Stimulated activated naive CD8-positive, alpha-beta T cell treated with anti-CD3 and anti-CD28 coated beads, Interleukin-15, Interleukin-2, amounts not matched to agents 100 ng/mL and 50 ng/mL, for 24 hours (primary cell): Measurements from ENCODE around the gene GPR87.
A peak's percentile ranks its signal among the peaks of the same experiment; 100 is the strongest.

Source experiments
- H3K27ac Mint-ChIP-seq: one replicate; pipeline ENCODE4 v1.8.0; 2021; ENCODE audit warnings: mild to moderate bottlenecking, mixed read lengths
- H3K27me3 Mint-ChIP-seq: one replicate; pipeline ENCODE4 v1.8.0; 2021; ENCODE audit warnings: mixed read lengths
- H3K36me3 Mint-ChIP-seq: one replicate; pipeline ENCODE4 v1.8.0; 2021; ENCODE audit warnings: low read depth, mixed read lengths
- H3K4me1 Mint-ChIP-seq: one replicate; pipeline ENCODE4 v1.8.0; 2021; ENCODE audit warnings: low read depth, mixed read lengths
- H3K4me3 Mint-ChIP-seq: one replicate; pipeline ENCODE4 v1.8.0; 2021; ENCODE audit warnings: mild to moderate bottlenecking, mixed read lengths
- H3K9me3 Mint-ChIP-seq: one replicate; pipeline ENCODE4 v1.8.0; 2021; ENCODE audit warnings: mixed read lengths

The GPR87 gene

GRCh38 chr3:151282921-151283320 is 33.7 kb downstream of the GPR87 start:
- H3K9me3 Mint-ChIP-seq: no peaks in the 10 kb centered on the region
- H3K4me3 Mint-ChIP-seq: no peak overlapping the region
- H3K36me3 Mint-ChIP-seq: no peaks in the 10 kb centered on the region
- H3K4me1 Mint-ChIP-seq: peaks cover 39% of the 10 kb centered on the region
- H3K27me3 Mint-ChIP-seq: no peaks in the 10 kb centered on the region
- no peak overlapping the region for H3K27ac Mint-ChIP-seq

DNA sequence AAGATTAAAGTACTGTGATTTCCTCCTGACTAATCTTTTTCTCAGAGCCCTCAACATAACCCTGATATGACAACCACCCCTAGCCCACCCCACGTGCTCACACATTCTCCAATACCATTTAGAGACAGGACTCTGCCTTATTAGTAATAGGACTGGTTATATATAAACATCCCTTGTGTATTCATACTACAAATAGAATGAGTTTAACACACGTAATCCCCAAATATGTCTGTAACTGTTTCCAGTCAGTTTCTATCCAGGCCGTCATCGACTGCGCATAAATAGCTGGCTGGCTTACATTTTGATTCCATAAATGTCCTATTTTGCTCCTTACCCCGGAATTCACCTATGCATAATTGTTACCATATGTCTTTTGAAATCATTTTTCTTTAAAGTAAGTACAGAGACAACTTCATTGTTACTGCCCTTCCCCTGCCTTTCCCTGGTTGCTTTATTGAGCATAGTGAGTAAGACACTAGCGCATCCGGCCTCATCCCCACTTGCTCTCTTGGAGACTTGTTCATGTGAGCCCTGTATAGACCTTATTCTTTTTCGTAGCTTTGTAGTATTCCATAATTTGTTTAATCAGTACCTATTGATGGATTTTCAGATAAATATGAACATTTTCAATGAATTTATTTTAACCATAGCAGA is 34.8 kb downstream of the GPR87 start:
- H3K9me3 Mint-ChIP-seq: no peaks in the 10 kb centered on the region
- H3K36me3 Mint-ChIP-seq: no peaks in the 10 kb centered on the region
- H3K27me3 Mint-ChIP-seq: no peaks in the 10 kb centered on the region
- H3K4me3 Mint-ChIP-seq: no peak overlapping the region
- H3K27ac Mint-ChIP-seq: peak overlapping the region; percentile 43
- H3K4me1 Mint-ChIP-seq: peaks cover 45% of the 10 kb centered on the region

DNA sequence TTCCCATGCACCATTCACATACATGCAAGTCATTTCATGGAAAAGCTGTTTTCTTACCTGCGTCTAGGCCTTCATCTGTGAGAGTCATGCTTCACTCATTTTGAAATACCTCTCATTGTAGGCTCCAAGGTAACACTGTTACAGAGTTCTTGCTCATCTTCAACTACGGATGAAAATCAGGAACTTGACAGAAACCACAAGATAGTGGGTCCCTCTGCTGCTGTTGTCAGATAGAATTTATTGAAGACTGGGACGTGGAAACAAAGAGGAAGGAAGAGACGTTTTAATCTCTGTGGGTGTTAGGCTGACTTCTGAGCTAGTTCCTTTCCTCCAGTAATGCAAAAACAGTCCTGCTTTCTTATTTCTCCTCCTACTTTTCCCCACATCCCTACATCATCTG is 38.4 kb downstream of the GPR87 start, which contains the start of gene P2RY14:
Gene P2RY14, minus strand, starts transcription at position 313 of the 400 bp plus-strand sequence. CDS start 64,226 bp downstream, outside the sequence.
- Mint-ChIP-seq H3K27ac (peak within 1 kb of the TSS; percentile 69), H3K4me3 (peak within 1 kb of the TSS; percentile 31), H3K27me3 (no peaks in the 10 kb centered on the region), H3K36me3 (no peaks in the 10 kb centered on the region), H3K9me3 (no peaks in the 10 kb centered on the region), H3K4me1 (peaks cover 55% of the 10 kb centered on the region)

DNA sequence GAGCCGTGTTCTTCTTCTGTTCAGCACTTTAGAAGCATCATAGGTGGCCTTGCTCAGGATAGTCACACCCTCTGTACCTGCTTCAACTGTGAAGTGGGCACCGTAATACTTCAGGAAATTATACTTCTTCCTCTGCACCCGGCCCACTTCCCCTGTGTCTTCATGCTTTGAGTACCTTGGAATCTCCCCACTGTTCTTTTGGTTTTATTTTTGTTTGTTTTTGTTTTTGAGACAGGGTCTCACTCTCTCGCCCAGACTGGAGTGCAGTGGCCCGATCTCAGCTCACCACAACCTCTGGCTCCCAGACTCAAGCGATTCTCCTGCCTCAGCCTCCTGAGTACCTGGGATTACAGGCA is 40.0 kb downstream of the GPR87 start:
- peaks cover 55% of the 10 kb centered on the region for H3K4me1 Mint-ChIP-seq
- H3K27me3 Mint-ChIP-seq: no peaks in the 10 kb centered on the region
- H3K36me3 Mint-ChIP-seq: no peaks in the 10 kb centered on the region
- H3K9me3 Mint-ChIP-seq: no peaks in the 10 kb centered on the region
- H3K4me3 Mint-ChIP-seq: peak overlapping the region; percentile 2
- H3K27ac Mint-ChIP-seq: peak overlapping the region; percentile 74

DNA sequence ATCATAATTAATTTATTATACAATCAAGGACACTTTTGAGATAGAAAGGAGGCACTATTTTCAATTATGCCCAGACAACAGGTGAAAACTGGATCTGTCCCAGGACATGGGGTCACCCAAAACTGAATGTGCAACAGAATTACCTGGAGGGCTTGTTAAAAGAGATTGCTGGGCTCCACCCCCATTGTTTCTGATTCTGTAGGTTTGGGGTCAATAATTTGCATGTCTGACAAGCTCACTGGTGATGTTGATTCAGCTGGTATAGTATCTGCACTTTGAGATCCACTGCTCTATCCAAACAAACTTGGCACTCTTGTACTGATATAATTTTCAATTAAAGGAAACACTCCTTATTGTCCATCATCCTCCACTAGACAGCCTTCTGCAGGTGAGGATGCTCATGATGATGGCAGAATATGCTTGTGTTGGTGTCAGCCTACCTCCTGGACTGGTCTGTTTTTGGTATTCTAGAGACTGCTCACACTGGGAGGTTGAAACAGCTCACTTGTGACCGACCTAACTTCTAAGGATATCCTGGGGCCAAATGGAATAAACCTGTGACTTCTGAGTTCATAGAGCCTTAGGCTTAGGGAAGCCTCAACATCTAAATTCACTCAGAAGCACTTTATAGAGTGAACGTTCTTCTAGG is 40.5 kb downstream of the GPR87 start:
- H3K27me3 Mint-ChIP-seq: no peaks in the 10 kb centered on the region
- no peaks in the 10 kb centered on the region for H3K36me3 Mint-ChIP-seq
- H3K4me1 Mint-ChIP-seq: peaks cover 60% of the 10 kb centered on the region
- peak overlapping the region; percentile 74 for H3K27ac Mint-ChIP-seq
- H3K9me3 Mint-ChIP-seq: no peaks in the 10 kb centered on the region
- H3K4me3 Mint-ChIP-seq: no peak overlapping the region

DNA sequence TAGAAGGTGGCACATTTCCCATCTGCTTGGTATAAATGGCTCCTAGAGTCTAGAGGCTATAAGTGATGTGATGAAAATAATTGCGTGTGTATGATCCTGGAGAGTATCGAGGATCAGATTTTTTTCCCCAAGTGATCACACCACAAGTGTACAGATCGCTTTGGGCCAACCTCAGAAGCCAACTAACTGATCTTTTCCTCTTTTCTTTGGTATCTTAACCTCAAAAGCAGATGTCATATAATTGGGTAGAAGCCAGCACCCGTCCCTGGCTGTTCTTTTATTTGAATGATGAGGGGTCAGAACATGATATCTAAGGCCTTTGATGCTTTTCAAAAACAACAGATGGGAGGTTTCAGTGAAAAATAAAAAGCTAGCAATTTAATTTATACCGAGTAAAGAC is 41.5 kb downstream of the GPR87 start:
- peaks cover 68% of the 10 kb centered on the region for H3K4me1 Mint-ChIP-seq
- H3K9me3 Mint-ChIP-seq: no peaks in the 10 kb centered on the region
- peak overlapping the region; percentile 22 for H3K27ac Mint-ChIP-seq
- no peak overlapping the region for H3K4me3 Mint-ChIP-seq
- H3K36me3 Mint-ChIP-seq: no peaks in the 10 kb centered on the region
- H3K27me3 Mint-ChIP-seq: no peaks in the 10 kb centered on the region

GRCh38 chr3:151269631-151270030 is 47.0 kb downstream of the GPR87 start:
- no peaks in the 10 kb centered on the region for H3K27me3 Mint-ChIP-seq
- peak overlapping the region; percentile 44 for H3K4me3 Mint-ChIP-seq
- H3K4me1 Mint-ChIP-seq: peaks cover 63% of the 10 kb centered on the region
- H3K36me3 Mint-ChIP-seq: no peaks in the 10 kb centered on the region
- H3K27ac Mint-ChIP-seq: peak overlapping the region; percentile 81
- peaks cover 4% of the 10 kb centered on the region for H3K9me3 Mint-ChIP-seq

GRCh38 chr3:151268267-151269235 is 48.1 kb downstream of the GPR87 start:
- H3K4me1 Mint-ChIP-seq: peaks cover 62% of the 10 kb centered on the region
- peak overlapping the region; percentile 73 for H3K4me3 Mint-ChIP-seq
- H3K9me3 Mint-ChIP-seq: peaks cover 4% of the 10 kb centered on the region
- no peaks in the 10 kb centered on the region for H3K27me3 Mint-ChIP-seq
- no peaks in the 10 kb centered on the region for H3K36me3 Mint-ChIP-seq
- peak overlapping the region; percentile 94 for H3K27ac Mint-ChIP-seq

- no peaks in the 10 kb centered on the region for H3K36me3 Mint-ChIP-seq
- peak overlapping the region; percentile 50 for H3K27ac Mint-ChIP-seq
- peaks cover 54% of the 10 kb centered on the region for H3K4me1 Mint-ChIP-seq
Observed at GRCh38 chr3:151267066-151267465, 49.6 kb downstream of the GPR87 start.

DNA sequence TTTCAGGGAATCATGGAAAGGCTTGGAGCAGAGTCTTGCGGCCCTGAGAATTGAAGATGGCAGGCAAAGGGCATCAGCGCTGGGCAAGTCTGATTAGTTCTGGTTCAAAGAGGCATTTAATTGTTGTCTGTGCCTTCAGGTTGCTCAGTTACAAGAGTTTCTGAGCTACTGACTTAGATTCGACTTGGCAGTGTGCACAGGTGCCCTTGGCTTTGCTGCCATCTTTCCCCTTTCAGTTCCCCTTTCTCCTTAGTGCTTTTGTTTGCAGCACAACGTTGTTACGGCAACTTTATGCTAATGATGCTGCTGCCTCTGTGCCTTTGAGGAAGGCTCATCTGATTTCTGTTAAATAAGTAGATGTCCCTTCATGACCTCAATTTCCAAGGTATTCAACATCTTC is 50.8 kb downstream of the GPR87 start:
- peaks cover 48% of the 10 kb centered on the region for H3K4me1 Mint-ChIP-seq
- no peaks in the 10 kb centered on the region for H3K27me3 Mint-ChIP-seq
- peaks cover 4% of the 10 kb centered on the region for H3K9me3 Mint-ChIP-seq
- H3K36me3 Mint-ChIP-seq: no peaks in the 10 kb centered on the region
- no peak overlapping the region for H3K4me3 Mint-ChIP-seq
- H3K27ac Mint-ChIP-seq: no peak overlapping the region

More at GRCh38 chr3:151267066-151267465, 49.6 kb downstream of the GPR87 start:
- H3K9me3 Mint-ChIP-seq: peaks cover 4% of the 10 kb centered on the region
- H3K27me3 Mint-ChIP-seq: no peaks in the 10 kb centered on the region
- no peak overlapping the region for H3K4me3 Mint-ChIP-seq

DNA sequence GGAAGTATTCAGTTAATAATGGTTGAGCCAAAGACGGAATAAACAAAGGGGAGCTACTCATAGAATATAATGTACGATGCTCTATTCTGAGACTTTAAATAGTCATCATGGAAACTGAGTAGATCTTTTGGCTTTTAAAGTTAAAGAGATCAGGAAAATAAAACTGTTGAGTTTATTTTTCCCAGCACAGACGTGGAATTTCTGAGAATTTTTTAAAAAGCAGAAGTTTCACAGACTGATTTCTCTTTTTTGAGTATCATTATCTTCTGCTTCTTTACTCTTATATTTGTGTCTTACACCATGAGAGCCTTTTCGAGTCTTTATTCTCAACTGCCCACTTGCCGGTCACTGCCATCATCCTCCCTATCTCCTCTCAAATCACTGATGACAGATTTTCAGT is 51.5 kb downstream of the GPR87 start:
- Mint-ChIP-seq H3K27ac (peak overlapping the region; percentile 45), H3K4me3 (no peak overlapping the region), H3K27me3 (no peaks in the 10 kb centered on the region), H3K9me3 (peaks cover 4% of the 10 kb centered on the region), H3K4me1 (peaks cover 42% of the 10 kb centered on the region), H3K36me3 (no peaks in the 10 kb centered on the region)

GRCh38 chr3:151264605-151265004 is 52.0 kb downstream of the GPR87 start:
- no peaks in the 10 kb centered on the region for H3K36me3 Mint-ChIP-seq
- H3K9me3 Mint-ChIP-seq: peaks cover under 1% of the 10 kb centered on the region
- peak overlapping the region; percentile 45 for H3K27ac Mint-ChIP-seq
- peaks cover 37% of the 10 kb centered on the region for H3K4me1 Mint-ChIP-seq
- no peak overlapping the region for H3K4me3 Mint-ChIP-seq
- no peaks in the 10 kb centered on the region for H3K27me3 Mint-ChIP-seq

DNA sequence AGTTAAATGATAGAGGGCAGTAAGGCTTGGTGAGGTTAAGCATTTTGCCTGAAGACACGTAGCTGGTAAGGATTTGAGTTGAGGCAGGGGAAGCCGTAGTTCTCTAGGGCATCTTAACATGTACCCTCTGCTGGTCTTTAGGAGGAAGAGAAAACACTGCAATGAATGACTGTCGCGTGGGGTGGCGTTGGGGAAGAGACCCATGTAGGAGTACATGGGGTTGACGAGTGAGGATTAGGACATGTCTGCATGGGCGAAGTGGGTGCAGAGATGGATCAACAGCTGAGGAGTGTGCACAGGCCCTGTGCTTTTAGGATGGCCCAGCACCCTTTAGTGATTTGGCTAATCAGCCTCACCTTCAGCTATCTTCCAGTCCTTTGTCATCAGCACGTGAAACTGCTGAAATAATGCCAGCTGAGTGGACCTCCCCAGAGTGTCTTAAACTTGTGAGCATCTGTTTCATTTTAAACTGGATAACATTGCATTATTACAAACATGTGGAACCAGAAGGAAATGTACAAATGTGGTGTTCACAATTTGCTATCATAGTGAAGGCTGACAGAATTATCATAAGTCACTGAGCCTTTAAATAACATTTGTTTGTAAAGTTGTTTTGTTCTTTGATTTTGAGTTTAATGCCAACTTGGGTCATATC is 53.6 kb downstream of the GPR87 start:
- no peak overlapping the region for H3K4me3 Mint-ChIP-seq
- no peaks in the 10 kb centered on the region for H3K36me3 Mint-ChIP-seq
- no peaks in the 10 kb centered on the region for H3K9me3 Mint-ChIP-seq
- no peaks in the 10 kb centered on the region for H3K27me3 Mint-ChIP-seq
- H3K4me1 Mint-ChIP-seq: peaks cover 20% of the 10 kb centered on the region
- H3K27ac Mint-ChIP-seq: no peak overlapping the region

GRCh38 chr3:151259664-151260063 is 57.0 kb downstream of the GPR87 start:
- Mint-ChIP-seq H3K4me3 (no peak overlapping the region), H3K36me3 (no peaks in the 10 kb centered on the region), H3K27ac (no peak overlapping the region), H3K4me1 (no peaks in the 10 kb centered on the region), H3K9me3 (no peaks in the 10 kb centered on the region), H3K27me3 (no peaks in the 10 kb centered on the region)
